A549 (cell line): ENCODE measurements around the gene SULF2. TPM values are rescaled to one million over a fixed set of nuclear protein-coding genes. Genes with fewer than 3 reads are reported as not detected.
A peak's percentile ranks its signal among the peaks of the same experiment; 100 is the strongest.

Source experiments
- ATAC-seq, 2 experiments: fragments of 200-7000 bp in 1 of 2; fragments of >200 bp in 1 of 2; cut with Nextera tagmentation in 1 of 2; cut with Tn5 transposase in 1 of 2; 3 replicates each; pipeline versions ENCODE4 v1.8.0 to v1.9.1; 2018 to 2020; ENCODE audit warnings: mild to moderate bottlenecking in 1 of 2, moderate library complexity in 1 of 2
- CTCF ChIA-PET: fragments of 300-600 bp; sonication (Branson Sonifier 250); formaldehyde crosslinking; extraction: SDS; loops from one replicate; lab custom pipeline; 2021; ENCODE audit warnings: antibody characterized with exemption, inconsistent platforms; lab: Yijun Ruan, JAX
- POLR2A ChIA-PET: fragments of 350-600 bp; formaldehyde crosslinking; extraction: SDS; loops from one replicate; lab custom pipeline; 2021; ENCODE audit warnings: antibody characterized with exemption, inconsistent platforms; lab: Yijun Ruan, JAX
- DNase-seq, 2 experiments: peaks; one replicate each; pipeline versions ENCODE4 v3.0.0 to v3.0.0-alpha.2; 2011 to 2016; ENCODE audit warnings: low read depth in 1 of 2, low spot score in 1 of 2
- FAIRE-seq: peaks from 2 replicates; lab custom pipeline; 2011; peaks lifted over from hg19 to GRCh38; lab: Jason Lieb, UNC
- H3K27ac ChIP-seq, 2 experiments: fragments of >200 bp; sonication (Bioruptor Twin); formaldehyde crosslinking; 3 replicates each; pipeline ENCODE4 v1.5.1; 2016 to 2017
- H3K4me1 ChIP-seq: fragments of >200 bp; sonication (Bioruptor Twin); formaldehyde crosslinking; 3 replicates; pipeline ENCODE4 v1.6.1; 2016
- H3K4me2 ChIP-seq: fragments of >200 bp; sonication (Bioruptor Twin); formaldehyde crosslinking; 3 replicates; pipeline ENCODE4 v1.6.1; 2016
- H3K4me3 ChIP-seq: fragments of >200 bp; sonication (Bioruptor Twin); formaldehyde crosslinking; 3 replicates; pipeline ENCODE4 v1.5.1; 2016
- H3K9me3 ChIP-seq: fragments of >200 bp; sonication (Bioruptor Twin); formaldehyde crosslinking; 3 replicates; pipeline ENCODE4 v1.6.1; 2016
- BHLHE40 ChIP-seq: IDR thresholded peaks from 2 replicates; pipeline ENCODE4 v1.6.1; 2012; ENCODE audit warnings: low read depth, low read length, inconsistent platforms
- CEBPB ChIP-seq, 2 experiments: fragments of >200 bp in 1 of 2; sonication (Bioruptor Twin) in 1 of 2; formaldehyde crosslinking in 1 of 2; IDR thresholded peaks; 2 replicates each; pipeline ENCODE4 v1.6.1; 2012 to 2016
- EHMT2 ChIP-seq: fragments of 200-600 bp; sonication (generic); IDR thresholded peaks from 2 replicates; pipeline ENCODE4 v1.6.1; 2016; ENCODE audit warnings: antibody characterized with exemption, low read depth, mild to moderate bottlenecking, moderate library complexity
- EP300 ChIP-seq, 2 experiments: fragments of >200 bp; sonication (Bioruptor Twin); formaldehyde crosslinking; IDR thresholded peaks; 2 replicates in 1 of 2; 3 replicates in 1 of 2; pipeline ENCODE4 v1.6.1; 2016 to 2017
- FOSB ChIP-seq: fragments of 250-450 bp; sonication (Bioruptor Pico); IDR thresholded peaks from 2 replicates; pipeline ENCODE4 v1.5.0; 2020; ENCODE audit warnings: mild to moderate bottlenecking, moderate library complexity
- KDM1A ChIP-seq: fragments of 200-600 bp; sonication (generic); IDR thresholded peaks from 2 replicates; pipeline ENCODE4 v1.6.1; 2016; ENCODE audit warnings: low read depth, mild to moderate bottlenecking
- NFE2L2 ChIP-seq: fragments of 150-350 bp; conservative IDR thresholded peaks from 2 replicates; pipeline ENCODE4 v1.6.1; 2014; ENCODE audit warnings: low read length
- PBX3 ChIP-seq: IDR thresholded peaks from 2 replicates; pipeline ENCODE4 v1.6.1; 2012
- POLR2A ChIP-seq: IDR thresholded peaks from 2 replicates; pipeline ENCODE4 v1.6.1; 2012; ENCODE audit warnings: mild to moderate bottlenecking, low read length
- RCOR1 ChIP-seq: fragments of 150-350 bp; IDR thresholded peaks from 2 replicates; pipeline ENCODE4 v1.6.1; 2014; ENCODE audit warnings: antibody characterized with exemption, low read length, low read depth
- SMC3 ChIP-seq: fragments of >200 bp; sonication (Bioruptor Twin); formaldehyde crosslinking; IDR thresholded peaks from 3 replicates; pipeline ENCODE4 v1.6.1; 2018; ENCODE audit warnings: inconsistent platforms
- SREBF2 ChIP-seq: fragments of 450-650 bp; IDR thresholded peaks from 2 replicates; pipeline ENCODE4 v1.6.1; 2014; ENCODE audit warnings: mild to moderate bottlenecking, moderate library complexity
- ZC3H11A ChIP-seq: fragments of 450-650 bp; IDR thresholded peaks from 2 replicates; pipeline ENCODE4 v1.6.1; 2014; ENCODE audit warnings: antibody characterized with exemption, mild to moderate bottlenecking
- ZNF302 ChIP-seq: fragments of 250-450 bp; sonication (Bioruptor Pico); IDR thresholded peaks from 2 replicates; pipeline ENCODE4 v1.9.0; 2021; ENCODE audit warnings: inconsistent platforms, mild to moderate bottlenecking, moderate library complexity
- ZSCAN20 ChIP-seq: fragments of 250-450 bp; sonication (Bioruptor Pico); IDR thresholded peaks from 2 replicates; pipeline ENCODE4 v1.8.0; 2022; ENCODE audit warnings: mild to moderate bottlenecking, moderate library complexity
- WGBS: methylation state at CpG from one replicate; pipeline ENCODE4 v1.1.6; 2017; ENCODE audit errors: missing lambda C conversion rate; 5-methylcytosine and 5-hydroxymethylcytosine counted together
- polyA plus RNA-seq, 4 experiments: library from polyadenylated mRNA; depleted of rRNA in 3 of 4; stranded (reverse); fragments of >200 nt; fragmentation: RNase III in 1 of 4; extraction: RNeasy Plus Mini Kit Qiagen cat#74134 plus additional on column Dnase treatment in 1 of 4; gene quantifications; 2 replicates in 3 of 4; 3 replicates in 1 of 4; pipeline ENCODE4 v1.2.3, GENCODE V29; 2011 to 2017
- TF ChIP-seq, protein P1 (sequence below): fragments of 250-450 bp; sonication (Bioruptor Pico); IDR thresholded peaks from 2 replicates; pipeline ENCODE4 v1.5.0; 2020; ENCODE audit warnings: low read depth, mild to moderate bottlenecking, moderate library complexity
- TF ChIP-seq, protein P2 (sequence below): fragments of 250-450 bp; sonication (Bioruptor Pico); IDR thresholded peaks from 2 replicates; pipeline ENCODE4 v1.5.0; 2021; ENCODE audit warnings: mild to moderate bottlenecking, moderate library complexity, borderline replicate concordance
- TF ChIP-seq, protein P3 (sequence below): fragments of >200 bp; sonication (Bioruptor Twin); formaldehyde crosslinking; IDR thresholded peaks from 3 replicates; pipeline ENCODE4 v1.5.1; 2016

SULF2 gene
- polyA plus RNA-seq, 2 of the 4 experiments (the other 2 are of a cell fraction): 5.8 to 16.8 TPM

GRCh38 chr20:47780720-47781389 is 4.4 kb downstream of the SULF2 start:
- Histone ChIP-seq H3K4me3 (no peak overlapping the region), H3K9me3 (no peaks in the 10 kb centered on the region), H3K27ac (no peak overlapping the region), H3K4me2 (no peak overlapping the region), H3K4me1 (0 out of 3 replicates have a peak, but pooled peaks cover 8% of the 10 kb centered on the region)
- WGBS: 84% methylated on average over 8 of the region's 10 CpGs
- ATAC-seq: 0 out of 6 replicates have a peak, but pooled peaks of 1 of the 2 experiments have one; percentile 14
- CTCF ChIA-PET: interaction anchor here (4.8 to 5.4 kb wide), 2 partner anchors 55 to 840 kb away, joined by 28 to 36 read pairs; no protein-coding TSS in a partner anchor
- TF ChIP-seq ZSCAN20 (CRISPR knock-in tag): no peak
- TF ChIP-seq ZC3H11A: no peak
- no peak for TF ChIP-seq CEBPB (IDR thresholded peaks at IDR 0.05)
- TF ChIP-seq EHMT2: no peak
- TF ChIP-seq EP300 (IDR thresholded peaks at IDR 0.05): no peak
- TF ChIP-seq, protein P1, sequence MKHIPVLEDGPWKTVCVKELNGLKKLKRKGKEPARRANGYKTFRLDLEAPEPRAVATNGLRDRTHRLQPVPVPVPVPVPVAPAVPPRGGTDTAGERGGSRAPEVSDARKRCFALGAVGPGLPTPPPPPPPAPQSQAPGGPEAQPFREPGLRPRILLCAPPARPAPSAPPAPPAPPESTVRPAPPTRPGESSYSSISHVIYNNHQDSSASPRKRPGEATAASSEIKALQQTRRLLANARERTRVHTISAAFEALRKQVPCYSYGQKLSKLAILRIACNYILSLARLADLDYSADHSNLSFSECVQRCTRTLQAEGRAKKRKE (CRISPR knock-in tag): no peak
- TF ChIP-seq KDM1A: no peak
- no peak for TF ChIP-seq ZNF302 (CRISPR knock-in tag)
- no peak for TF ChIP-seq SREBF2
- no peak for DNase-seq
- no peak for FAIRE-seq
- POLR2A ChIA-PET: no interaction called here

GRCh38 chr20:47778398-47779354 is 6.6 kb downstream of the SULF2 start:
- Histone ChIP-seq H3K27ac (no peak overlapping the region), H3K9me3 (no peaks in the 10 kb centered on the region; the same call in 2 of the 3 replicates), H3K4me1 (0 out of 3 replicates have a peak, but pooled peaks cover under 1% of the 10 kb centered on the region), H3K4me2 (no peak overlapping the region), H3K4me3 (no peak overlapping the region)
- DNase-seq: no peak
- no peak for TF ChIP-seq SMC3
- no peak for ATAC-seq
- POLR2A ChIA-PET: interaction anchor here (0.6 kb wide), 1 partner anchor 19 kb away, joined by 3 read pairs; no protein-coding TSS in a partner anchor
- CTCF ChIA-PET: interaction anchor here (0.9 to 4.2 kb wide), 8 partner anchors 8 to 842 kb away, joined by 3 to 35 read pairs (median 4); no protein-coding TSS in a partner anchor
- WGBS: 61% methylated on average over 17 of the region's 17 CpGs
- FAIRE-seq: no peak

DNA sequence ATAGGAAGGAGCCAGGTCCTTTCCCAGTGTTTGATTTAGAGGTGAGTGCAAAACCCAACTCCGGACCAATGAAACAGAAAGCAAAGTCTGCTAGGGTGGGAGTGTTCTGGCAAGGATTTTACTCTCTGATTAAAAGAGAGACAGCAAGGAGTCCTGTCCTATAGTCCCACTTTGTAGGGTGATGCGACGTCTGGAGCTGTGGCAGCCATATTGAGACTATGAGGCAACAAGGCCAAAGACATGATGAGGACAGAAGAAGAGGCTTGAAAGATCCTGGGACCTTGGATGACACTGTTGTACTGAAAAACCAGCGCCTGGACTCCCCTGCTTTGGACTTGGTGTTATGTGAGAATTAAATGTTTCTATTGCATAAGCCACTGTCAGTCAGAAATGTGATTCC is 8.1 kb downstream of the SULF2 start:
- Histone ChIP-seq H3K4me3 (no peak overlapping the region), H3K27ac (no peak overlapping the region), H3K9me3 (no peaks in the 10 kb centered on the region; the same call in 2 of the 3 replicates), H3K4me2 (no peak overlapping the region), H3K4me1 (no peaks in the 10 kb centered on the region)
- WGBS: 77% methylated on average over 4 of the region's 4 CpGs
- DNase-seq (no peak), FAIRE-seq (no peak), ATAC-seq (no peak)
- TF ChIP-seq RCOR1 (no peak), BHLHE40 (no peak), PBX3 (no peak), POLR2A (no peak), EP300 (IDR thresholded peaks at IDR 0.05) (no peak), NFE2L2 (no peak), FOSB (CRISPR knock-in tag) (no peak)
- TF ChIP-seq, protein P2, sequence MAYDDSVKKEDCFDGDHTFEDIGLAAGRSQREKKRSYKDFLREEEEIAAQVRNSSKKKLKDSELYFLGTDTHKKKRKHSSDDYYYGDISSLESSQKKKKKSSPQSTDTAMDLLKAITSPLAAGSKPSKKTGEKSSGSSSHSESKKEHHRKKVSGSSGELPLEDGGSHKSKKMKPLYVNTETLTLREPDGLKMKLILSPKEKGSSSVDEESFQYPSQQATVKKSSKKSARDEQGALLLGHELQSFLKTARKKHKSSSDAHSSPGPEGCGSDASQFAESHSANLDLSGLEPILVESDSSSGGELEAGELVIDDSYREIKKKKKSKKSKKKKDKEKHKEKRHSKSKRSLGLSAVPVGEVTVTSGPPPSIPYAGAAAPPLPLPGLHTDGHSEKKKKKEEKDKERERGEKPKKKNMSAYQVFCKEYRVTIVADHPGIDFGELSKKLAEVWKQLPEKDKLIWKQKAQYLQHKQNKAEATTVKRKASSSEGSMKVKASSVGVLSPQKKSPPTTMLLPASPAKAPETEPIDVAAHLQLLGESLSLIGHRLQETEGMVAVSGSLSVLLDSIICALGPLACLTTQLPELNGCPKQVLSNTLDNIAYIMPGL (CRISPR knock-in tag): no peak
- TF ChIP-seq, protein P3, sequence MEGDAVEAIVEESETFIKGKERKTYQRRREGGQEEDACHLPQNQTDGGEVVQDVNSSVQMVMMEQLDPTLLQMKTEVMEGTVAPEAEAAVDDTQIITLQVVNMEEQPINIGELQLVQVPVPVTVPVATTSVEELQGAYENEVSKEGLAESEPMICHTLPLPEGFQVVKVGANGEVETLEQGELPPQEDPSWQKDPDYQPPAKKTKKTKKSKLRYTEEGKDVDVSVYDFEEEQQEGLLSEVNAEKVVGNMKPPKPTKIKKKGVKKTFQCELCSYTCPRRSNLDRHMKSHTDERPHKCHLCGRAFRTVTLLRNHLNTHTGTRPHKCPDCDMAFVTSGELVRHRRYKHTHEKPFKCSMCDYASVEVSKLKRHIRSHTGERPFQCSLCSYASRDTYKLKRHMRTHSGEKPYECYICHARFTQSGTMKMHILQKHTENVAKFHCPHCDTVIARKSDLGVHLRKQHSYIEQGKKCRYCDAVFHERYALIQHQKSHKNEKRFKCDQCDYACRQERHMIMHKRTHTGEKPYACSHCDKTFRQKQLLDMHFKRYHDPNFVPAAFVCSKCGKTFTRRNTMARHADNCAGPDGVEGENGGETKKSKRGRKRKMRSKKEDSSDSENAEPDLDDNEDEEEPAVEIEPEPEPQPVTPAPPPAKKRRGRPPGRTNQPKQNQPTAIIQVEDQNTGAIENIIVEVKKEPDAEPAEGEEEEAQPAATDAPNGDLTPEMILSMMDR: no peak
- ChIA-PET POLR2A (no interaction called here), CTCF (interaction anchor here (0.8 to 4.2 kb wide), 5 partner anchors 9 to 843 kb away, joined by 3 to 35 read pairs (median 13); no protein-coding TSS in a partner anchor)
